Nephron progenitor cell (in vitro differentiated cells): ENCODE data around the gene NUDT16.

Source experiments
- DNase-seq: peaks from one replicate; pipeline ENCODE4 v3.0.0; 2021
- H3K27ac Mint-ChIP-seq: 2 replicates; pipeline ENCODE4 v1.8.0; 2021; ENCODE audit warnings: mild to moderate bottlenecking, moderate library complexity, mixed read lengths
- H3K27me3 Mint-ChIP-seq: 2 replicates; pipeline ENCODE4 v1.8.0; 2021; ENCODE audit warnings: mild to moderate bottlenecking, low read depth, mixed read lengths; ENCODE audit not compliant: poor library complexity
- H3K36me3 Mint-ChIP-seq: 2 replicates; pipeline ENCODE4 v1.8.0; 2021; ENCODE audit warnings: low read depth, mixed read lengths
- H3K4me1 Mint-ChIP-seq: 2 replicates; pipeline ENCODE4 v1.8.0; 2021; ENCODE audit warnings: mixed read lengths
- H3K4me3 Mint-ChIP-seq: 2 replicates; pipeline ENCODE4 v1.8.0; 2021; ENCODE audit warnings: mild to moderate bottlenecking, moderate library complexity, mixed read lengths
- H3K9me3 Mint-ChIP-seq: 2 replicates; pipeline ENCODE4 v1.8.0; 2021; ENCODE audit warnings: mild to moderate bottlenecking, moderate library complexity, mixed read lengths
- CTCF ChIP-seq: fragments of 200-600 bp; sonication (generic); IDR thresholded peaks from 2 replicates; pipeline ENCODE4 v1.5.0; 2021; ENCODE audit warnings: antibody characterized with exemption

NUDT16 gene

GRCh38 chr3:131401978-131402377, 20.4 kb downstream of the NUDT16 start:
- DNase-seq, result no peak
- H3K27me3 Mint-ChIP-seq, result peaks cover 4% of the 10 kb centered on the region
- TF ChIP-seq CTCF, result no peak
- peaks cover 16% of the 10 kb centered on the region for H3K9me3 Mint-ChIP-seq
- H3K4me3 Mint-ChIP-seq, result no peak overlapping the region
- H3K4me1 Mint-ChIP-seq, result peaks cover 20% of the 10 kb centered on the region
- no peak overlapping the region for H3K27ac Mint-ChIP-seq
- no peaks in the 10 kb centered on the region for H3K36me3 Mint-ChIP-seq

GRCh38 chr3:131402391-131403039, 20.9 kb downstream of the NUDT16 start:
- no peak overlapping the region for H3K4me3 Mint-ChIP-seq
- peaks cover 20% of the 10 kb centered on the region for H3K4me1 Mint-ChIP-seq
- H3K9me3 Mint-ChIP-seq, result peaks cover 17% of the 10 kb centered on the region
- no peak overlapping the region for H3K27ac Mint-ChIP-seq
- no peaks in the 10 kb centered on the region for H3K36me3 Mint-ChIP-seq
- H3K27me3 Mint-ChIP-seq, result peaks cover 4% of the 10 kb centered on the region
- no peak for DNase-seq
- TF ChIP-seq CTCF, result no peak

GRCh38 chr3:131403216-131403895, 21.8 kb downstream of the NUDT16 start:
- Mint-ChIP-seq H3K27ac (no peak overlapping the region), H3K4me1 (peaks cover 20% of the 10 kb centered on the region), H3K36me3 (no peaks in the 10 kb centered on the region), H3K4me3 (no peak overlapping the region), H3K27me3 (peaks cover 4% of the 10 kb centered on the region), H3K9me3 (peaks cover 21% of the 10 kb centered on the region)
- DNase-seq, result no peak
- no peak for TF ChIP-seq CTCF

- no peak for DNase-seq
- no peak for TF ChIP-seq CTCF
- Mint-ChIP-seq H3K4me1 (peaks cover 20% of the 10 kb centered on the region), H3K27ac (no peak overlapping the region), H3K9me3 (peaks cover 18% of the 10 kb centered on the region), H3K27me3 (peaks cover 4% of the 10 kb centered on the region), H3K36me3 (no peaks in the 10 kb centered on the region), H3K4me3 (no peak overlapping the region)
Measured at GRCh38 chr3:131405411-131405810, 23.8 kb downstream of the NUDT16 start.

- H3K4me3 Mint-ChIP-seq, result no peak overlapping the region
- no peak for TF ChIP-seq CTCF
- H3K36me3 Mint-ChIP-seq, result no peaks in the 10 kb centered on the region
- no peak for DNase-seq
- peaks cover 15% of the 10 kb centered on the region for H3K4me1 Mint-ChIP-seq
- peaks cover 5% of the 10 kb centered on the region for H3K27me3 Mint-ChIP-seq
- peaks cover 23% of the 10 kb centered on the region for H3K9me3 Mint-ChIP-seq
- H3K27ac Mint-ChIP-seq, result no peak overlapping the region
Measured at GRCh38 chr3:131406274-131406673, 24.7 kb downstream of the NUDT16 start.

- H3K27ac Mint-ChIP-seq, result no peak overlapping the region
- DNase-seq, result no peak
- H3K36me3 Mint-ChIP-seq, result no peaks in the 10 kb centered on the region
- no peak for TF ChIP-seq CTCF
- peaks cover 10% of the 10 kb centered on the region for H3K27me3 Mint-ChIP-seq
- peaks cover 21% of the 10 kb centered on the region for H3K9me3 Mint-ChIP-seq
- H3K4me3 Mint-ChIP-seq, result no peak overlapping the region
- no peaks in the 10 kb centered on the region for H3K4me1 Mint-ChIP-seq
Measured at GRCh38 chr3:131417751-131418150, 36.2 kb downstream of the NUDT16 start.
